GM18519 (cell line): Measurements from ENCODE around the gene PCED1A.
"Not testable (repeated sequence)": the region's sequence is repeated elsewhere in the genome, so short reads cannot be mapped to it uniquely, and the experiment has no call there.

ENCODE experiments used
- ATAC-seq: cut with Tn5 transposase; IDR thresholded peaks from one replicate; pipeline ENCODE4 v1.9.1; 2021; ENCODE audit warnings: mild to moderate bottlenecking, moderate library complexity; ENCODE audit not compliant: unreplicated experiment, low FRiP score

Gene PCED1A

GRCh38 chr20:2807929-2808328, 32.5 kb downstream of the PCED1A start:
- ATAC-seq, result not testable (repeated sequence)

DNA sequence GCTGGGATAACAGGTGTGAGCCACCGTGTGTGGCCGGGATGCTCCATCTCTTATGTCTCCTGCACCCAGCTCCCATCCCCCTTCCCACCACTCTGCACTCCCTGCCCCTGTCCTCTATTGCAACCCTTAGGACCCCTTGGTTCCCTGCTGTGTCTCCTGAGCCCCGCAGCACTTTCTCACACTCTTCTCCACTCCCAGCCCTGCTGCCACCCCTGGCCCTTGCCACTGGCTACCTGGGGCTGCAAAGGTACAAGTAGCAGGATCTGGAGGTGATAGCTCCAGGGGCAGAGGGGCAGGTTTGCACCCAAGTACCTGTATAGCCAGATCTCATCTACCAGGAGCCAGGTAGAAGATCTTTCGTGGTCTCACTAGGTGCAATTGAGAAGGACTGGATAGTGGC, 33.4 kb downstream of the PCED1A start:
- ATAC-seq, result no peak

DNA sequence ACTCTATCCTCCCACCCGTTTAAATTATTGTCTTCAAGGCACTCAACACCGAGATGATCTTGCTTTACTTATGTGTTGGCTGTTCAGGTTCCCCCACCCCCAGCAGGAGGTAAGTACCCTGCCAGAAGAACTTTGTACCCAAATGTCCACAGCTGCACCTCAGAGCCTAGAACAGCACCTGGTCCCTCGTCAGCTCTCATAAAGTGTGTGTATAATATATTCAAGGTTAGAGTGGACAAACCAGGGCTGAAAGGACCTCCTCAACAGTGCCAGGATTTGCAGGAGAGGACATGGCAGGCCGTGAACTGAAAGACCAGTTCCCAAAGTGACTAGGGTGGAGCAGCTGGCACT, 34.1 kb downstream of the PCED1A start:
- no peak for ATAC-seq

DNA sequence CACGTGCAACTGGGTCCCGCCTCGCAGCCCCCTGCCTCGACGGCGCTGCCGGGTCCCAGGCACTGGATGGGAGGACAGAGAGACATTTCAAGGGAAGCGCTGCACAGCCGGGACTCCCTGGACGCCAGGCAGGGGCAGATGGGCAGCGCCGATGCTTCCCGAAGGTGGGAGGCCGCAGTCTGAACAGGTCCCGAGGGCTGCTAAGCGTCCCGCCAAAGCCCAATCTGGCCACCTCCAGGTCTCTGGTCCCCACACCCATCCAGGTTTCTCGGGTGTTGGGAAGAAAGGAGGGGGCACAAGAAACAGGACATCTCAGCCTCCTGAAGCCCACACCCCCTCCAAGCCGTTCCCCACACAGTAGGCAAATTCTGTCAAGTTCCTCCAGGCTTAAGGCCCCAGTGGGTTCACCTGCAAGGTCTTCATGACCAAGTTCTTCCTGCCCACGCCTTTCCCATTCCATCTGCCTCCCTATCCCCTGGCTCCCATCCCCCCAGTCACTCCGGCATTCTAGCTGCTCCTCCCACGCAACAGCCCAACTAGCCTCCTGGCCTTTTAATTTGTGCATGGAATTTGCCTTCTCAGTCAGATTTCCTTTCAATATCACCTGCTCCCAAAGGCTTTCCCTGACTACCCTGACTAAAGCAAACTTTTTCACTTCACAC, 34.6 kb downstream of the PCED1A start:
- ATAC-seq, result no peak

DNA sequence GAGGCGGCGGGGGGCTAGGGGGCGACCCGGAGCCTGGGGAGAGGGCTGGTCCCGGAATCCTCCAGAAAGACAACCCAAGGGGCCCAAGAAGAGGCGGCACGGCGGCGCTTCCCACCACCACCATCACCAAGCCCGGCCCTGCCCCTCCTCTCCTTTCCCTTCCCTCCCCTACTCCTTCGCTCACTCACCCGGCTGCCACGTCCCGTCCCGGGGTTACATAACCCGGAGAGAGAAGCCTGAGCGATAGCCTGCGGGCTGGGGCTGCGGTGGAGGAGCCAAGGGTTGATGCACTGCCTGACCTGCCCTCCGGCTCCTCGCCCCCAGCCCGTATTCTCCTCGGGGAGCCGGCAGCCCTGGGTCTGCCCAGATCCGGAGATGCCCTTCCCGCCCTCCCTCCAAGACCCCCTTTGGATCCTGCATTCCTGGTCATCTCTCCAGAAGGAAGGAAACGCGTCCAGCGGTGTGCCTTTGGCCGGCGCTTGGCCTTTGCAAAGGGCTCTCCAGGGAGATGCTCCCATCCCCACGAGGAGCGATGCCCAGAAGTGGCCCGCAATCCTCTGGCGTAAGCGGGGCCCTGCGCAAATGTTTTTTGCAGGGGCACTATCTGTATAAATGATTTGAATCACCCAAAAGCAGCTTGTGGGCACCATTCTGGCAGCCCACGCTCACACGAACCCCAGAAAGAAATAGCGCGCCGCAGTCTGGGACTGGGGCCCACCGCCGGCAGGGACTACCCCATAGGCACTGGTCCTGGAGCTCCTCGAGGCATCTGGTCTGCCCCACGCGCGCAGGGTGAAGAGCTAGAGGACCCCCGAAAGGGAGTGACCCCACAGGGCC, 35.4 kb downstream of the PCED1A start:
- ATAC-seq, result no peak

DNA sequence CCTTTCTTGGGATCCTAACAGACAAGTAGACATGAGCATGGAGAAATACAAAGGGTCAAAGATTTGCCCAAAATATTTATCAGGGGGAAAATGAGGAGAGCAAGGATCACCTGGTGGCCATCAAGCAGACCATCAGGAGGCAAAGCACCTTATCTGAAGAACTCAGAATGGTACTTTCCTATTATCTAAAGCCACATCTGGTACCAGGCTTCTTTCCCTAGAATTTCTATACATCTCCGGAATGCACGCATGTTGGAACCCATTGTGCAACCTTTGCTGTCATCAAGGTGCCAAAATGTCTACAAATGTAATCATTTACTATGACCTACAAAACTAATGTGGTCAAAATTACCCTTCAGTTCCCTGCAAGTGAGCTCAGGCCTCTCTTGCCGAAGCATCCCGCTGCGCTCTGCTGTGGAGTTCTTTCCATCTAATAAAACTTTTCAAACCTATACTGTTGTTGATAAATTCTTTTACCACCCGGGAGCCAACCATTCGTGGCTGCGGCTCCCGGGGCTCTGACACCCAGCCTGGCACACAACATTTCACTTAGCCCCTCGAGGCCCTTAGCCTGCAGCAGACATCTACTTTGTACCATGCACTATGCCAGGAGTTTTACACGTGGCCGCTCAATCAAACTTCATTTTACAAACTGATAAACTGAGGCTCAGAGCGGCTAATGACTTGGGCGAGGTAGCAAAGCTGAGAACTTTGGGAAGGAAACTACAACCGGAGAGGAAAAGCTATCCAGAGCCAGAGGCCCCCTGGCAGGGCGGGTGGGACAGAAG, 36.2 kb downstream of the PCED1A start:
- no peak for ATAC-seq

DNA sequence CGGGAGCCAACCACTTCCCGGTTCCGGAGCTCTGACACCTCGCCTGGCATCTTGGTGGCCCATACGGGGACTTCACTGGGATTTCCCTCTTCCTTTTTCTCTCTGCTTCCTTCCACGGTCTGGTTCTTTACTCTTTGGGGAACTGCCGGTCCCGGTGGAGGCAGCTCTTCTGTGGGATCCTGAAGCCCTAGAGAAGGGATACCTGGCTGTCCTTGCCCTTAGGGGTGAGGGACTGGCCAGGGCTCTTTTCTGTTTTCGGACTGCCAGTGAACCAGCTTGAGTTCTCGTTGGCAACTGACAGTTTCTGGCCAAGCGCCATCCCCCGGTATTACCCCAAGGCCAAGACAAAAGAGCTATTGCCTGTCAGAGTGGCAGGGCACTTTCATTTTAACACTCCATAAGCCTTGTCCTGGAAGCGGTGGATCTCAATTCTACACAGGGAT, 39.1 kb downstream of the PCED1A start:
- ATAC-seq, result no peak

GRCh38 chr20:2800521-2801285, 39.8 kb downstream of the PCED1A start, which contains the start of gene CPXM1:
Gene CPXM1, minus strand, starts transcription at chr20:2800627. Its CDS starts 55 bp downstream, at chr20:2800572.
- no peak for ATAC-seq

DNA sequence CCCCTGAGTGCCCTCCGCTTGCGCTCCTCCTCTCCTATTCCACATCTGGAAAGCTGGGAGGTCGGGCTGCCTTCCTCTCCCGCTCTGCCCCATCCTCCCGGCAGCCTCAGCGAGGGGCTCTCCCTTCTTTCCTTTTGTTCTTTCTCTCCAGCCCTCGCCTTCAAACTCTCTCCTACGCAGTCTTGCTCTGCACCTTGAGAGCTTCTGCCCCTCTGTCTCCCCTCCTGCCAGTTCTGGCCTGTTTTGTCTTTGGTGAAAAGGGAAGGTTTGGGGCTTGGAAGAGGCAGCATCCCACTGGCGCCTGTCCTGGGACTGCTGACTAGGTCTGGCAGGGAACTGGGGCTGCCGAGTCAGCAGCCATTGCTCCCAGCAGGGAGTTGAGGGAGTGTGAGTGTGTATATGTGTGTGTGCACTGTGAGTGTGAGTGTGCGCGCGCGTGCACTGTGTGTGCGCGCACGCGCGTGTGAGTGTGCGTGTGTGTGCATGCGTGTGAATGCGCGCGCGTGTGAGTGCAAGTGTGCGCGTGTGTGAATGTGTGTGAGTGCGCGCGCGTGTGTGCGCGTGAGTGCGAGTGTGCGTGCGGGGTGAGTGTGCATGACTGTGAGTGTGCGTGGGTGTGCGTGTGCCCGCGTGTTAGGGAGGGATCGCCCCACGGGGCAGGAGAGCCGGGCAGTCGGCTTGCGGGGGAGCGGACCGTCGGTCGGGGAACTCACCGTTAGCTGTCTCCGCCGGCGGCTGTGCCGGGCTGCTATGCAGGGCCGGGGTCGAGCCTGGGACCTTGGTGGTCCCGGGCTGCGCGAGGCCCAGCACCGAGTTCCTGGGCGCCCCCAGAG, 40.6 kb downstream of the PCED1A start:
- no peak for ATAC-seq

DNA sequence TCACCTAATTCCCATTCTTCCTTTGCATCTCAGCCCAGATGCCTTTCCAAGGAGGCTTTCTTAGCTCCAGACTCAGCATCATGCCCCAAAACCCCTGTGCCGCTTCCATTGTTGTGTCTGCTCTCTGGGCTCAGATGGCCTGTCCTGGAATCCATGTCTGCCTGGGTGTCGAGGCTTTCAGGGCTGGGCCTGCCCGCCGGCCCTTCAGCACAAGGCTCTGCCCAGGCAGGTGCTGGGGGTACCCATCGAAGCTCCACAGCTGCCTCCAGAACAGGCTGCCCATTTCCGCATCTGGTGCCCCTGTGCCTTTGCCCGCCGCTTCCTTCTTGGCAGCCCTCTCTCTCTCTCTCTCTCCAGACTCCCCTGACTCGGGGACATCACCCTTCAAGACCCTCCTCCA, 41.2 kb downstream of the PCED1A start:
- ATAC-seq, result no peak

- ATAC-seq, result no peak
These were observed 41.6 kb downstream of the PCED1A start for GRCh38 chr20:2798814-2799213.

GRCh38 chr20:2798095-2798805, 42.2 kb downstream of the PCED1A start:
- ATAC-seq, result no peak

- no peak for ATAC-seq
These were observed 43.1 kb downstream of the PCED1A start for GRCh38 chr20:2797136-2797983.

GRCh38 chr20:2796011-2796660, 44.3 kb downstream of the PCED1A start:
- no peak for ATAC-seq

- ATAC-seq, result no peak
These were observed 45.0 kb downstream of the PCED1A start for GRCh38 chr20:2795451-2795850.

GRCh38 chr20:2794866-2795447, 45.5 kb downstream of the PCED1A start:
- ATAC-seq, result no peak

- no peak for ATAC-seq
These were observed 46.2 kb downstream of the PCED1A start for GRCh38 chr20:2794202-2794748.
